ENCODE measurements around the gene MRPL24.

- TF ChIP-seq CTCF (IDR thresholded peaks at IDR 0.05) (no peak), POLR2A (IDR thresholded peaks at IDR 0.05) (no peak)
Measured at GRCh38 chr1:156760796-156761104, 19.9 kb upstream of the MRPL24 start.
